Breast epithelium (tissue), 4 donors: ENCODE results near the gene LRRC1. TPM values are rescaled to one million over a fixed set of nuclear protein-coding genes. Genes with fewer than 3 reads are reported as not detected.

ENCODE experiments used
- DNase-seq, 2 donors: peaks; one replicate each; pipeline ENCODE4 v3.0.0-alpha.2; 2019; ENCODE audit warnings: low spot score in 2 of 2
- H3K27ac ChIP-seq, 2 donors: fragments of 200-600 bp; sonication (generic) in 1 of 2; one replicate each; pipeline ENCODE4 v1.5.1; 2016 to 2019; ENCODE audit warnings: mild to moderate bottlenecking in 1 of 2
- H3K27me3 ChIP-seq, 2 donors: fragments of 200-600 bp; sonication (generic) in 1 of 2; one replicate each; pipeline versions ENCODE4 v1.5.1 to v1.6.0; 2017 to 2019; ENCODE audit warnings: control low read depth in 1 of 2, mild to moderate bottlenecking in 1 of 2
- H3K36me3 ChIP-seq: fragments of 200-600 bp; one replicate; pipeline ENCODE4 v1.5.1; 2019
- H3K4me1 ChIP-seq, 2 donors: fragments of 200-600 bp; sonication (generic); one replicate each; pipeline ENCODE4 v1.5.1; 2016 to 2019; ENCODE audit warnings: control low read depth in 1 of 2
- H3K4me3 ChIP-seq, 3 donors: fragments of 200-600 bp; sonication (generic); 1 replicate in 2 of 3; 2 replicates in 1 of 3; pipeline ENCODE4 v1.5.1; 2016 to 2019; ENCODE audit warnings: mild to moderate bottlenecking in 3 of 3, moderate library complexity in 2 of 3
- H3K9me3 ChIP-seq, 2 donors: fragments of 200-600 bp; sonication (generic) in 1 of 2; one replicate each; pipeline ENCODE4 v1.5.1; 2016 to 2019; ENCODE audit warnings: control low read depth in 1 of 2
- POLR2A ChIP-seq: fragments of 450-650 bp; IDR thresholded peaks from one replicate; pipeline ENCODE4 v1.6.1; 2016; ENCODE audit warnings: antibody characterized with exemption, mild to moderate bottlenecking, moderate library complexity
- POLR2AphosphoS5 ChIP-seq, 3 donors: sonication (generic); formaldehyde crosslinking; IDR thresholded peaks; one replicate each; pipeline ENCODE4 v1.6.1; 2017; ENCODE audit warnings: antibody characterized with exemption in 3 of 3
- intact Hi-C: fragments of 100-400 bp; cut with DNase I; formaldehyde crosslinking; loops from one replicate; pipeline ENCODE4 v1.15.1; 2023; ENCODE audit warnings: low total_unique reads
- total RNA-seq, 3 donors: library from RNA; depleted of rRNA; stranded (reverse); fragments of >200 nt; gene quantifications; one replicate each; pipeline ENCODE4 v1.1.0, GENCODE V29; 2016
- TF ChIP-seq, protein P1 (sequence below), 3 donors: fragments of 450-650 bp; IDR thresholded peaks; one replicate each; pipeline ENCODE4 v1.5.1; 2016 to 2017; ENCODE audit warnings: antibody characterized with exemption in 3 of 3, mild to moderate bottlenecking in 3 of 3, moderate library complexity in 3 of 3

Gene LRRC1
- total RNA-seq, 3 donors from 2014 or later = 10.1 to 37.9 (median 37.4) TPM

DNA sequence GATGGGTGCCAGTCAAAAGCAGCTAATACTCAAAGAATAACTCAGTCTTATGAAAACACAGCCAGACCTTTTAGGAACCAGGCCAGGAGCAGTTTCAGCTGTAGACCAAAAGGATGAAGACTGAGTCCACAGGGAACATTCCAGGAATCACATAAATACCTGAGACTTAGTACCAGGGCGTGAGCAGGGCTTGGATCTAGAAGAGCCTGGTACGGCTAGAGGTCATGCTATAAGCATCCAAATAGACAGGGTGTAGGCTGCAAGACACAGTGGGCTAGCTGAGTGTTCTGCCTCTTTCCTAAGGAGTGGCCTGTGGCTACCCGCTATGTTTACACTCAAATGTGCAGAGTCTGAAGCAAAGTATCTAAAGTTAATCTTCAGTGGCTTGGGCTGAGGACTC is 29.5 kb upstream of the LRRC1 start:
- no peak overlapping the region for H3K4me3 ChIP-seq
- no peaks in the 10 kb centered on the region for H3K36me3 ChIP-seq

DNA sequence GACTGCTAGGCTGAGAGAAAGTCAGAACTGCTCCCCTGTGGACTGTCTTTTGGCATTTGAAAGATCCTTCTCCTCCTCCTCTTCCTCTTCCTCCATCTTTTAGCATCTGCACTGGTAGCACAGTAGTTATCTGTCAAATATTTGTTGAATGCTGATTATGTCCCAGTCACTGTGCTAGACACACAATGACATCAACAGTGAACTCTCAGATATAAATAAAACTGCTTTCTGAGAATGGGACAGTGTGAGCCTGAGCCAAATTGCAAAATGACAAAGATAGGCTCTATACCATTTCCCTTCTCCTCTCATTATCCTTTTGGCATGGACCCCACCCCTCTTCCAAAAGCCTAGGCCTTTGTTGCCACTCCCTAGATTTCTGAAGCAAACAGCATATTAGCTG is 27.9 kb upstream of the LRRC1 start:
- no peak overlapping the region for H3K27ac ChIP-seq
- no peaks in the 10 kb centered on the region for H3K9me3 ChIP-seq
- H3K4me3 ChIP-seq = no peak overlapping the region
- no peaks in the 10 kb centered on the region for H3K27me3 ChIP-seq
- H3K36me3 ChIP-seq = no peaks in the 10 kb centered on the region
- no peaks in the 10 kb centered on the region for H3K4me1 ChIP-seq
- TF ChIP-seq, protein P1, sequence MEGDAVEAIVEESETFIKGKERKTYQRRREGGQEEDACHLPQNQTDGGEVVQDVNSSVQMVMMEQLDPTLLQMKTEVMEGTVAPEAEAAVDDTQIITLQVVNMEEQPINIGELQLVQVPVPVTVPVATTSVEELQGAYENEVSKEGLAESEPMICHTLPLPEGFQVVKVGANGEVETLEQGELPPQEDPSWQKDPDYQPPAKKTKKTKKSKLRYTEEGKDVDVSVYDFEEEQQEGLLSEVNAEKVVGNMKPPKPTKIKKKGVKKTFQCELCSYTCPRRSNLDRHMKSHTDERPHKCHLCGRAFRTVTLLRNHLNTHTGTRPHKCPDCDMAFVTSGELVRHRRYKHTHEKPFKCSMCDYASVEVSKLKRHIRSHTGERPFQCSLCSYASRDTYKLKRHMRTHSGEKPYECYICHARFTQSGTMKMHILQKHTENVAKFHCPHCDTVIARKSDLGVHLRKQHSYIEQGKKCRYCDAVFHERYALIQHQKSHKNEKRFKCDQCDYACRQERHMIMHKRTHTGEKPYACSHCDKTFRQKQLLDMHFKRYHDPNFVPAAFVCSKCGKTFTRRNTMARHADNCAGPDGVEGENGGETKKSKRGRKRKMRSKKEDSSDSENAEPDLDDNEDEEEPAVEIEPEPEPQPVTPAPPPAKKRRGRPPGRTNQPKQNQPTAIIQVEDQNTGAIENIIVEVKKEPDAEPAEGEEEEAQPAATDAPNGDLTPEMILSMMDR (IDR thresholded peaks at IDR 0.05) = no peak
- TF ChIP-seq POLR2A (no peak), POLR2AphosphoS5 (IDR thresholded peaks at IDR 0.05) (no peak)
- intact Hi-C loops = no loop called here
- no peak for DNase-seq

More for the DNA sequence above, 29.5 kb upstream of the LRRC1 start:
- Histone ChIP-seq H3K27ac (no peak overlapping the region), H3K27me3 (no peaks in the 10 kb centered on the region), H3K4me1 (no peaks in the 10 kb centered on the region), H3K9me3 (no peaks in the 10 kb centered on the region)
- TF ChIP-seq, protein P1 (IDR thresholded peaks at IDR 0.05) = no peak
- TF ChIP-seq POLR2AphosphoS5 (IDR thresholded peaks at IDR 0.05) (no peak), POLR2A (no peak)
- DNase-seq = no peak
- intact Hi-C loops = no loop called here

DNA sequence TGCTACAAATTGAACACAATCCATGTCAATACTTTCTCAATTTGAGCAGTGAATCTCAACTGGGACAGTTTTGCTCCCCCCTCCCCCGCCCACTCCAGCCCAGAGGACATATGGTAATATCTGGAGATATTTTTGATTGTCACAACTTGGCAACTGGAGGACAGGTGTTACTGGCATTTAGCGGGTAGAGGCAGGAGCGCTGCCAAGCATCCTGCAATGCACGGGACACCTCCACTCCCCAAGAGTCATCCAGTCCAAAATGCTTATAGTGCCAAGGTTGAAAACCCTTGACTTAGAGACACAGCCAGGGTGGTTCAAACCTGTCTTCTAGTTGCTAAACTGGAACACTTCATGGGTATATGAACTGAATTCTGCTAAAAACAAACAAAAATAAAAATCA is 26.9 kb upstream of the LRRC1 start:
- Histone ChIP-seq H3K27me3 (no peaks in the 10 kb centered on the region), H3K4me1 (no peaks in the 10 kb centered on the region), H3K27ac (no peak overlapping the region), H3K36me3 (no peaks in the 10 kb centered on the region), H3K9me3 (no peaks in the 10 kb centered on the region), H3K4me3 (no peak overlapping the region)
- intact Hi-C loops = no loop called here
- TF ChIP-seq, protein P1 (IDR thresholded peaks at IDR 0.05) = no peak
- no peak for TF ChIP-seq POLR2AphosphoS5 (IDR thresholded peaks at IDR 0.05)
- TF ChIP-seq POLR2A = no peak
- no peak for DNase-seq

DNA sequence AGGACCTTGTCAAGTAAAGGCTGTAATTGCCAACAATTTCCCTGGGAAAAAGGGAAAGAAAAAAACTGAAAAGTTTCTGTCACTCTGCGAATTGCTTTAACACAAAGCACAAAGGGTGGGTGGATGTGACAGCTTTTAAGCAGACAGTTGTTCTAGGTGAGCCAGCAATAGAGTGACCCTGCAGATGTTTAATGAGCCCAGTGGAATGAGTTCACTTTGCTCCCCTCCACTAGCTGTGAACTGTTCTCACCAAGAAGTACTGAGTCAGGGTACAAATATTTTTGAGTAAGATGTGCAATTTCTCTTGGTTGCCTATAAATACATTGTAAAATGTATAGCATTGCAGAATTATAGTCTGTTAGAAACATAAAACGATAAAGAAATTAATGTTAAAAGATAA is 26.2 kb upstream of the LRRC1 start:
- no peak overlapping the region for H3K4me3 ChIP-seq
- intact Hi-C loops = no loop called here
- no peak for TF ChIP-seq POLR2A
- TF ChIP-seq POLR2AphosphoS5 (IDR thresholded peaks at IDR 0.05) = no peak
- TF ChIP-seq, protein P1 (IDR thresholded peaks at IDR 0.05) = no peak
- H3K9me3 ChIP-seq = no peaks in the 10 kb centered on the region
- H3K27ac ChIP-seq = no peak overlapping the region
- no peaks in the 10 kb centered on the region for H3K27me3 ChIP-seq
- H3K36me3 ChIP-seq = no peaks in the 10 kb centered on the region
- no peaks in the 10 kb centered on the region for H3K4me1 ChIP-seq
- no peak for DNase-seq

DNA sequence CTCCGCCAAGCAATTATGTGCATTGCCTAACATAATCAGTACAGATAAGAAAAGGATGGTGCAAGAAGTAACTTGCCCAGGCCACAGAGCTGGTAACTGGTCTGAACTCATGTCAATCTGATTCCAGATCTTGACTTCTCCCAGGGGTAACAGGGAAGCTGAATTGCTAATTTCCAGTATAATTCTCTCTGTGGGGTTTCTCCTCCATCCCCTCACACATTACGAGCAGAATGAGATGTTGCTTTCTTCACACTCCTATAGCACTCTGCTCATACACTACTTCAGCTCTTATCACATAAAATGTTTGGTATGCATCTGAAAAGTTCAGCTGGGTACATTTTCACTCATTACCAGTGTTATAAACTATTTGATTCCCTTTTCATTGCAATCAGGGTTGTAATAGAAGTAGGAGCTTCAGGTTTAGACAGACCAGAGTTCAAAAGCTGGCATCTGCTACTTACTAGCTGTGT is 24.0 kb upstream of the LRRC1 start:
- Histone ChIP-seq H3K4me1 (no peaks in the 10 kb centered on the region), H3K27ac (no peak overlapping the region), H3K9me3 (no peaks in the 10 kb centered on the region), H3K27me3 (no peaks in the 10 kb centered on the region), H3K36me3 (no peaks in the 10 kb centered on the region), H3K4me3 (no peak overlapping the region)
- no peak for TF ChIP-seq POLR2AphosphoS5 (IDR thresholded peaks at IDR 0.05)
- TF ChIP-seq, protein P1 (IDR thresholded peaks at IDR 0.05) = no peak
- TF ChIP-seq POLR2A = no peak
- DNase-seq = no peak
- intact Hi-C loops = no loop called here
